SIG-M5 treated with dmso at 0.1 percent for 504 hours (cell line): Measurements from ENCODE around the gene FXR2.
A peak's percentile ranks its signal among the peaks of the same experiment; 100 is the strongest.

Source experiments
- DNase-seq: peaks from one replicate; lab custom pipeline; 2025; ENCODE audit not compliant: unreplicated experiment; lab: John Stamatoyannopoulos, UW

Gene FXR2

DNA sequence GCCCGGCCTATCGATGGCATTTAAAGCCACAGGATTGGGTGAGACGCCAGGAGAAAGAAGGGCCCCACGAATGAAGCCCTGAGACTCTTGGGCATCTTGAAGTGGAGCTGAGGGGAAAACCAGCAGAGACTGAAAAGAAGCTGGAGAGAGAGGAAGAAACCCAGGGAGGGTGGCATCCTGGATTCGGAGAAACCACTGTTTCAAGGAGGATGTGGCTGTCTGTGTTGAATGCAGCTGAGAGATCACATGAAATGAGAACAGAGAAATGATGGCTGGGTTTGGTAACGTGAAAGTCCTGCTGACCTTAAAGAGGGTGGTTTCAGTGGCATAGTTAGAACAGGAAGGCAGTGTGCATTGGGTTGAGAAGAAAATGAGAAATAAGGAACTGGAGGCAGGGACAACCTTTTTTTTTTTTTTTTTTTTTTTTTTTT, 62.1 kb downstream of the FXR2 start:
- peak; percentile 86 for DNase-seq

DNA sequence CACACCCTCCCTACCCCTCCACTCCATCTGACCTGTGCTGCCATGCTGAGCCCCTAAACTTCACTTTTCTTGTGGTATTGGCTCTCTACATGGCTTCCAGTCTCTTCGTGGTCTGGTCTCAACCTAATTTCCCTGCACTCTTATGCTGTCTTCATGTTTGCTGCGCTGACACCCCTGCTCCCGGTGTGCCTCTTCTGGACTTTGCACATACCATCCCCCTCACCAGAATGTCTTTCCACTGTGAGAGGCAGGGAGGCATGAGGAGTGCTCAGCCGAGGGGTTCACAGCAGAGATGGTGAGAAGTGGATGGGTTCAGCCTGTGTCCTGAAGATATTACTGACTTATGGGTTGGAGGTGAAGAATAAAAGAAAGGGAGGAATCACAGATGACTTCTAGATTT, 63.3 kb downstream of the FXR2 start:
- no peak for DNase-seq

GRCh38 chr17:7550344-7550743, 64.4 kb downstream of the FXR2 start:
- no peak for DNase-seq

DNA sequence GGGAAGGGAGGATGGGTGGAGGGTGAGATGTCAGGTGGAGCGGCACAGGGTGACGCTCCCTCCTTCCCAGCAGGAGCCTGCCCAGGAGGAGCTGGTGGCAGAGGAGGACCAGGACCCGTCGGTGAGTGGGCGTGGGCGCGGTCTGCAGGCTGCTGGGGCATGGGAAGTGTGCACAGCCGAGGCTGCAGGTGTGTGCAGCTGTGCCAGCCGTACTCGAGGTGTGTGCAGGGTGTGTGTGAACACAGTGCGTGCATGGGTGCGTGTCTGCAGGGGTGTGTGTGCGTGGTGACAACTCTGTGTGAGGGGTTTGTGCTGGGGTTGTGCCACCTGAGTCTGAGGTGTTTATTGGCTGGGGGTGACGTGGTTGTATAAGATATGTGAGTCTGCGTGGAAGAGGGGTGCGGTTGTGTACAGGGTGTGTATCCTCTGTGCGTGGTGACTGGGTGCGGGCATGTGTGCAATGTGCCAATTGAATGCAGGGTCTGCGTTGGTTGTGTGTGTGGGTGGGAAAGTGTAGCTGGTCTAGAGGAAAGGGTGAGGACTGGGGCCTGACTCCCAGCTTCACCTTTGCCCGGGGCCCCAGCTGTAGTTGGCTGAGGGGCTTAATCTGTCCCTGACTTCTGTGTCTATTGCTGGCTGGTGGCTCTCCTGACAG, 65.2 kb downstream of the FXR2 start:
- no peak for DNase-seq

DNA sequence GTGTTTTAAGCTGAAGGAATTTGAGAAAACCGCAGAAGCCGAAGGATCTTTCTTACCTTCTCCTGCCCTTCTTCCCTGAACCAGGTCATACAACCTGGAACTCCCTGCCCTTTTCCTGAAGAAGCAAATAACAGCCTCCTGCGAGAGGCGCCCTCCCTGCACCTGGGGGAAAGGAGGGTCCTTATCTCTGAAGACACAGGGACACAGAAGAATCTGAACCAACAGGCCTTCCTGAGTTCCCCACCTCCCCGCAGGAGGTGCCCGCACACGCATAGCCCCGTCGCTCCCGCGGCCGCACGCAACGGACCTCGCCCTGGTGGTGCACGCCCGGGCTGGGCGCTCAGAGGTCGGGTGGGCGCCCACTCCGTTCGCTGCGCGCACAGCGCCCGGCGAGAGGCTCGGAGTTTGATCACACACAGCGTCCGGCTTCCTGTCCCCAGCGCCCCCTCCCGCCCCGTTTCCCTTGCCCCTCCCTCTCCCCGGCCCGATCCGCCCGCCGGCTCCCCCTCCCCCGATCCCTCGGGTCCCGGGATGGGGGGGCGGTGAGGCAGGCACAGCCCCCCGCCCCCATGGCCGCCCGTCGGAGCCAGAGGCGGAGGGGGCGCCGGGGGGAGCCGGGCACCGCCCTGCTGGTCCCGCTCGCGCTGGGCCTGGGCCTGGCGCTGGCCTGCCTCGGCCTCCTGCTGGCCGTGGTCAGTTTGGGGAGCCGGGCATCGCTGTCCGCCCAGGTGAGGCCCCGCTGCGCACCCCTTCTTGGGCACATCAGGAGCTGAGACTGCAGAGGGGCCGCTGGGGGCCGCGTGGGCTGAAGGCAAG, 65.9 kb downstream of the FXR2 start, which contains the start of gene TNFSF12:
Gene TNFSF12 (plus strand): TSS at position 474 of the 816 bp plus-strand sequence. CDS start 96 bp downstream, at position 570.
- no peak for DNase-seq

GRCh38 chr17:7544911-7545310, 69.8 kb downstream of the FXR2 start:
- no peak for DNase-seq
